T-cell (primary cell): ENCODE measurements around the gene TMEM116. TPM values are rescaled to one million over a fixed set of nuclear protein-coding genes. Genes with fewer than 3 reads are reported as not detected.

ENCODE experiments used
- total RNA-seq, 35 experiments: library from RNA in 6 of 35; stranded (reverse) in 6 of 35; fragments of 120-200 nt in 1 of 35; gene quantifications; one replicate each; pipeline versions ENCODE4 v1.2.1 to v1.2.4 and lab custom pipeline; 2013 to 2026

The TMEM116 gene
- total RNA-seq, 5 donors from 2014 or later (not counting 1 experiment from before 2014, with no cell fraction given) = 16.0 to 27.2 (median 25.8) TPM

Other genes starting within 250 kb of the TMEM116 start
- 1 to 10 TPM; 1.3 to 3.5 (median 2.5) TPM for gene ALDH2, start 246.2 kb downstream of the TMEM116 start, total RNA-seq
- 10 to 100 TPM; 59.1 to 70.2 (median 65.3) TPM for gene MAPKAPK5, start 170.9 kb downstream of the TMEM116 start, total RNA-seq
- gene ERP29, start 261 bp upstream of the TMEM116 start, total RNA-seq = 100 to 1,000 TPM; 114 to 175 (median 158) TPM
- 10 to 100 TPM; 25.0 to 41.6 (median 31.0) TPM for gene NAA25, start 95.6 kb upstream of the TMEM116 start, total RNA-seq
- 10 to 100 TPM; 26.4 to 39.9 (median 36.9) TPM for gene TRAFD1, start 112.4 kb upstream of the TMEM116 start, total RNA-seq